Activated CD4-positive, alpha-beta T cell treated with anti-CD3 and anti-CD28 coated beads for 24 hours (primary cell): ENCODE measurements around the gene TRIM31.

Source experiments
- DNase-seq, 2 donors: peaks; one replicate each; pipeline ENCODE4 v3.0.0-alpha.2; 2020; ENCODE audit warnings: low read depth in 2 of 2

The TRIM31 gene

GRCh38 chr6:30113003-30113759 lies at the start of gene TRIM31:
TRIM31 (minus strand) TSS chr6:30113090; CDS start chr6:30112805, 285 bp downstream.
- DNase-seq, result no peak

GRCh38 chr6:30162265-30163089 lies 49.6 kb upstream of the TRIM31 start:
- DNase-seq, result no peak

- no peak for DNase-seq
Observed at GRCh38 chr6:30160785-30161531, 48.1 kb upstream of the TRIM31 start, which contains the start of gene TRIM10. TRIM10 (minus strand) TSS chr6:30161211; CDS start chr6:30160858, 353 bp downstream.

DNA sequence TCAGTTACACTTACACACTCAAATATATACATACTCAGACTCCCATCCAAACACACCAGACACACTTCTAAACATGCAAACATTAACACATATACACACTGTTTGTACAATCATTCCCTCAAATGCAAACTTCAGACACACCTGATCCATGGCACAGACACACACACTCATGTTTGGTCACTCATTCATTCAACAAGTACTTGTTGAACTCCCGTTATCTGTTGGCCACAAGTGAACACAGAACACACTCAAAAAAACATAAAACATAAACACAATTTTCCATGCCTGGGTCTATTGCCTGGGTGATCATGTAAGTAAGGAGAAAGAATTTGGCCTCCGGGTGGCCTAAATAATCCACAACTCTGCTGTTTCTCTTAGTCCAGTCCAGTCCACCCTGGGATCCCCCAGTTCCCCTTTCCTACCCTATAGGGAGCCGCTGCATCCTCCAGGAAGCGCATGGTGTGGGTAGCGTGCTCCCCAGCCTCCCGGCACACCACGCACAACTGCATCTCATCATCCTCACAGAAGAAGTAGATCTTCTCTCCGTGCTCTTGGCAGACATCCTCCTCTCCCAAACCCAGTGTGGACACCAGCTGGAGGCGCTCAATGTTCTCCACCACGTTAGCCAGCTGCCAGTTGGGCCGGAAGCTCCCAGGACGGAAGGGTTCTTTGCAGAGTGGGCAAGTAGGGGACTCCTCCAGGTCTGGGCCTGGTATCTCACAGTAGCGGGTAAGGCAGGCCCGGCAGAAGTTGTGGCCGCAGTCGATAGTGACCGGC lies 47.3 kb upstream of the TRIM31 start:
- no peak for DNase-seq

GRCh38 chr6:30158475-30159040 lies 45.7 kb upstream of the TRIM31 start:
- no peak for DNase-seq

DNA sequence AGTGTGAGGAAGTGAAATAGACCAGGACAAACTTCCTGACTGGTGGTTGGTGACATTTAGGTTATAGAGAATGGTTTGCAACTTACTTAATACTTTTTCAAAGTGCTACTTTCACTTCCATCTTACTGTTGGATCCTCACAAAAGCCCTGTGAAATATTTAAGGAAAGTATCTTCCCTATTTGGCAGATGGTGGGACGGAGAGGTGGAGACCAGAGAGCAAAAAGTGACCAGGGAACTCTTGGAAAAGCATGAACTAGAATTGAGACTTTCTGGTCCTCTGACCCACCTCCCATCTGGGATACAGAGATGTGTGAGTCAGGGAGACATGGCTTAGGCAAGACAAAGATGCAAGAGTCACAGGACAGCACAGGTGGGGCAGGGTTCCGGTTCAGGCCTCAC lies 45.1 kb upstream of the TRIM31 start:
- no peak for DNase-seq

DNA sequence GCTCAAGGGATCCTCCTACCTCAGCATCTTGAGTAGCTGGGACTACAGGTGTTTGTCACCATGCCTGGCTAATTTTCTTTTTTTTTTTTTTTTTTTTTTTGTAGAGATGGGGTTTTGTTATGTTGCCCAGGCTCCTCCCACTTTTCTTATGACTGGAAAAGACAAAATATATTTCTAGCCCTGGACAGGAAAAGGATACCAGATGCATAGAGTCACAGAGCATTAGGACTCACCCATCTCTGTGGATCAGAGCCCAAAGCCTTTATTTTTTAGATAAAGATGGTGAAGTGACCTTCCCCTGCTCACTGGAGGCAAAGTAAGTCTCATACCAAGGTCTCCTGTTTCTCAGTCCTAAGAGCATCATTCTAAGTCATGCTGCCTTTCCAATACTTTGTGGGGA lies 44.7 kb upstream of the TRIM31 start:
- no peak for DNase-seq

DNA sequence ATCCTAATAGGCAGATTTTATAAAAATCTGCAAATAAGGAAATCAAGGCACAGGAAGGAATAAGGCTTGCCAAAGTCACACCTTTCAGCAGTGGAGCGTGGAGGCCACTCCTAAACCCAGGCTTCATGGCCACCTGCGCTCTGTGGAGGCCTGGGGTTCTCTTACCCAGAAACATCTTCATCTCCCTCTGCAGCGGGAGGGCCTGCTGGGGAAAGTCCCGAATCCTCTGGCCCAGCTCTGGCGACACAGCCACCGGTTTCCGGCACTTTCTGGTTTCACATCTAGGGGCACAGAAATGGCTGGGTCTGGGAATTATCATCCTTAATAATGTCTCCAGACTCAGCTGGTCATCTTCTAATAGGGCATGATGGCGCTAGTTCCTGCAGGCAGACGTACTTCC lies 43.9 kb upstream of the TRIM31 start:
- DNase-seq, result no peak

DNA sequence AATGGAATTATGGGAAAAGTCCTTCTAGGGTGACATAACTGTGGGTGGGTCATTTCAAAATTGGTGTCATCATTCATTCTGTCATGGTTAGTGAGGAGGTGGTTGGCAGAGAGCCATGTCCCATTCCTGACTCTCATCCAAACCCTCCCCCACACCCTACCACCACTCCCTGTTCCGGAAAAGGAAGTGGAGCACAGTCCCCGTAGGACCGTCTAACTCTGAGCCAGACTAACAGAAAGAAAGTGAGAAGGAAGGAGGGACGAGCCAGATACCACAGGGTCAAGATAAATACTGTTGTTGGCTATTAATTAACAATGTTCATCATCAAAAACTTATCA lies 43.3 kb upstream of the TRIM31 start:
- DNase-seq, result no peak

GRCh38 chr6:30155520-30156261 lies 42.8 kb upstream of the TRIM31 start:
- DNase-seq, result no peak

- DNase-seq, result no peak
Observed at GRCh38 chr6:30154709-30155519, 42.0 kb upstream of the TRIM31 start.

GRCh38 chr6:30154061-30154460 lies 41.2 kb upstream of the TRIM31 start:
- no peak for DNase-seq

DNA sequence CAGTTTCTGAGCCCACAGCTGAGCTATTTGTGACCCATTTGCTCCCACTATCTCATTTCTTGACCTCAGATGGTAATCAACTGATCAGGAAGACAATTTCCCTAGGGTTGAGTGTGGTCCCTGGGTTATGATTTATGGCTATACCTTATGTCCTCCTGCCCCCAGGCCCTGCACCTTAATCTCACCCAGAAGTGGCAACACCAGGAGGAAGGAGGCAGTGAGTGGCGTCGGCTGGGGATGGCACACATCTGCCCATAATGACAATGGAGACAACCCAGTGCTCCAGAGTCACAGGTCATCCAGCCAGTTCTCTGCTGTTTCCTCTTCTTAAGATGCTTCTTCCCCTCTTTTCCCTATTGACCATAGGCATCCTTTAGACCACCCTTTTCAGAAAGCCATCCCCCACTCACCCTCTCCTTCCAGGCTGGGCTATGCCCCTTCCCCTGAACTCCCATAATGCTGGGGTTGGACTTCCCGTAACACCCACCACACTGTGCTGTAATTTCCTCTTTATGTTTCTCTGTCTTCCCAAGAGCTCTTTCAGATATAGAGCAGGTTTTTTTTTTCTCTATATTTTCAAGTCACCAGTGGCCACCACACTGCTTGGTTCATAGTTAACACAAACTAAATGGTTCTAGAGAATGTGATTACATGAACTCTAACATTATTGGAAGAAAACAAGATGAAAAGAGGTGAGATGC lies 40.2 kb upstream of the TRIM31 start:
- DNase-seq, result no peak

GRCh38 chr6:30152016-30152673 lies 39.3 kb upstream of the TRIM31 start:
- DNase-seq, result no peak

DNA sequence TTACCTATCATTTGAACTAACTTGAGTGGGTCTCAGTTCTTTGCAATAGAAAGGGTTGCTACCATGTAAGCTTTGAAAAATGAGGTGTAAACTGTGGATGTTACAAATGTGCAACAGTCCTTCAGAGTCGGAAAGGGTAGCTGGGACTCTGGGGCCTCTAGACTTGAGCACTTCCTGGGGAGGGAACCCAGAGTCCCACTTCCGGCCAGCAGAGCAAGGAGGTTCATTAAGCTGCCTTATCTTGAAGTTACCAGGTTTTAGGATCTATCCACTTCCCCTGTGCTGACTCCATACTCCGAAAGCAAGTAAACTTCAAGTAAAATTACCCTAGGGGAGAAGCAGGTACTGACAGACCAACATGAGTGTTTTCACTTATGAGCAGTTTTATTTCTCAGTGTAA lies 38.7 kb upstream of the TRIM31 start:
- no peak for DNase-seq

GRCh38 chr6:30150671-30151395 lies 37.9 kb upstream of the TRIM31 start:
- DNase-seq, result no peak

GRCh38 chr6:30149858-30150550 lies 37.1 kb upstream of the TRIM31 start:
- DNase-seq, result no peak
